HepG2 (cell line): ENCODE measurements around the gene CADM3. TPM values are rescaled to one million over a fixed set of nuclear protein-coding genes. Genes with fewer than 3 reads are reported as not detected.

Experiments
- ATAC-seq: fragments of 200-7000 bp; cut with Tn5 transposase; 3 replicates; pipeline ENCODE4 v1.9.1; 2020; ENCODE audit warnings: mild to moderate bottlenecking, moderate library complexity
- BruUV-seq: library from RNA; stranded (reverse); fragments of 400-500 nt; replicated peaks from 2 replicates; lab custom pipeline; 2021; lab: Mats Ljungman, UMichigan
- CTCF ChIA-PET: fragments of 300-600 bp; formaldehyde crosslinking; extraction: SDS; loops from one replicate; lab custom pipeline; 2021; ENCODE audit warnings: low total read pairs, inconsistent platforms, low intra/inter-chr PET ratio; lab: Yijun Ruan, JAX
- POLR2A ChIA-PET: fragments of 350-600 bp; sonication (Branson Sonifier 250); formaldehyde crosslinking; loops from one replicate; lab custom pipeline; 2020; ENCODE audit warnings: antibody characterized with exemption, inconsistent platforms; lab: Yijun Ruan, JAX
- DNase-seq: peaks from one replicate; pipeline ENCODE4 v3.0.0-alpha.2; 2015; ENCODE audit warnings: low spot score
- FAIRE-seq: peaks from 3 replicates; lab custom pipeline; 2011; peaks lifted over from hg19 to GRCh38; lab: Jason Lieb, UNC
- H2AFZ ChIP-seq: one replicate; pipeline ENCODE4 v1.6.1; 2011; ENCODE audit warnings: low read length, inconsistent platforms
- H3K27ac ChIP-seq: fragments of 300-600 bp; 3 replicates; pipeline ENCODE4 v1.8.0; 2011; ENCODE audit warnings: mixed run types, mild to moderate bottlenecking, mixed read lengths, low read length, inconsistent platforms; ENCODE audit not compliant: insufficient read depth; ENCODE audit errors: extremely low read length
- H3K27me3 ChIP-seq, 2 experiments: fragments of 200-600 bp in 1 of 2; 2 replicates in 1 of 2; 3 replicates in 1 of 2; pipeline versions ENCODE4 v1.6.0 to v1.8.0; 2011; ENCODE audit warnings: low read length in 2 of 2, mild to moderate bottlenecking in 2 of 2, moderate library complexity in 2 of 2, inconsistent platforms in 1 of 2; ENCODE audit not compliant: insufficient read depth in 2 of 2, control insufficient read depth in 1 of 2
- H3K36me3 ChIP-seq, 2 experiments: fragments of 200-600 bp in 1 of 2; replicated peaks in 1 of 2; 2 replicates in 1 of 2; 3 replicates in 1 of 2; pipeline versions ENCODE4 v1.5.1 to v1.8.0; 2011; ENCODE audit warnings: low read length in 2 of 2, inconsistent platforms in 1 of 2; ENCODE audit not compliant: insufficient read depth in 2 of 2, control insufficient read depth in 1 of 2
- H3K4me1 ChIP-seq: 2 replicates; pipeline ENCODE4 v1.5.1; 2012; ENCODE audit warnings: low read length, inconsistent platforms; ENCODE audit not compliant: insufficient read depth
- H3K4me2 ChIP-seq: 2 replicates; pipeline ENCODE4 v1.6.0; 2011; ENCODE audit warnings: low read depth, low read length, inconsistent platforms
- H3K4me3 ChIP-seq, 3 experiments: fragments of 200-600 bp in 1 of 3; sonication (generic), shearing (Covaris generic) in 1 of 3; replicated peaks in 1 of 3; 2 replicates each; pipeline ENCODE4 v1.5.1; 2011 to 2016; ENCODE audit warnings: low read length in 3 of 3, inconsistent platforms in 2 of 3, low read depth in 2 of 3, mild to moderate bottlenecking in 2 of 3, control low read depth in 1 of 3, mixed read lengths in 1 of 3; ENCODE audit not compliant: insufficient read depth in 1 of 3
- H3K79me2 ChIP-seq: one replicate; pipeline ENCODE4 v1.6.1; 2011; ENCODE audit warnings: low read length, inconsistent platforms; ENCODE audit not compliant: insufficient read depth
- H3K9ac ChIP-seq: 2 replicates; pipeline ENCODE4 v1.6.0; 2011; ENCODE audit warnings: mild to moderate bottlenecking, low read depth, low read length, inconsistent platforms; ENCODE audit not compliant: insufficient read depth
- H3K9me3 ChIP-seq: 2 replicates; pipeline ENCODE4 v1.5.1; 2012; ENCODE audit warnings: mild to moderate bottlenecking, low read length
- H4K20me1 ChIP-seq: 2 replicates; pipeline ENCODE4 v1.6.0; 2011; ENCODE audit warnings: inconsistent platforms, mild to moderate bottlenecking, low read length, moderate library complexity; ENCODE audit not compliant: insufficient read depth
- HOXA5 ChIP-seq: sonication (generic); formaldehyde crosslinking; IDR thresholded peaks from 2 replicates; pipeline ENCODE4 v1.4.0; 2020; ENCODE audit warnings: missing genetic modification reagents
- KAT2B ChIP-seq: fragments of 150-350 bp; IDR thresholded peaks from 2 replicates; pipeline ENCODE4 v1.6.1; 2014; ENCODE audit warnings: low read depth, low read length, borderline replicate concordance
- PLSCR1 ChIP-seq: sonication (generic); formaldehyde crosslinking; IDR thresholded peaks from 2 replicates; pipeline ENCODE4 v1.5.0; 2020; ENCODE audit warnings: missing genetic modification reagents, mild to moderate bottlenecking, borderline replicate concordance
- POLR2A ChIP-seq, 2 experiments: IDR thresholded peaks; 2 replicates each; pipeline ENCODE4 v1.6.1; 2011; ENCODE audit warnings: low read depth in 2 of 2, low read length in 2 of 2, mild to moderate bottlenecking in 1 of 2, moderate library complexity in 1 of 2; ENCODE audit not compliant: insufficient read depth in 1 of 2
- SIX1 ChIP-seq: sonication (generic); formaldehyde crosslinking; IDR thresholded peaks from 2 replicates; pipeline ENCODE4 v1.4.0; 2020; ENCODE audit warnings: missing genetic modification reagents, borderline replicate concordance
- SKI ChIP-seq: fragments of 450-650 bp; IDR thresholded peaks from one replicate; pipeline ENCODE4 v1.6.1; 2018; ENCODE audit warnings: mild to moderate bottlenecking; ENCODE audit not compliant: partially characterized antibody
- SOX5 ChIP-seq: IDR thresholded peaks from 2 replicates; pipeline ENCODE4 v1.6.1; 2016; ENCODE audit warnings: borderline replicate concordance
- ZBTB44 ChIP-seq: sonication (generic); formaldehyde crosslinking; IDR thresholded peaks from 2 replicates; pipeline ENCODE4 v1.4.0; 2020; ENCODE audit warnings: missing genetic modification reagents
- ZFP62 ChIP-seq: sonication (generic); formaldehyde crosslinking; IDR thresholded peaks from 2 replicates; pipeline ENCODE4 v1.4.0; 2020; ENCODE audit warnings: missing genetic modification reagents
- ZNF18 ChIP-seq: sonication (generic); formaldehyde crosslinking; IDR thresholded peaks from 2 replicates; pipeline ENCODE4 v1.8.0; 2022; ENCODE audit warnings: mild to moderate bottlenecking, missing genetic modification reagents; ENCODE audit not compliant: insufficient replicate concordance
- ZNF234 ChIP-seq: sonication (generic); formaldehyde crosslinking; conservative IDR thresholded peaks from 2 replicates; pipeline ENCODE4 v1.5.1; 2020; ENCODE audit warnings: mild to moderate bottlenecking, missing genetic modification reagents
- ZNF484 ChIP-seq: sonication (generic); formaldehyde crosslinking; IDR thresholded peaks from 2 replicates; pipeline ENCODE4 v1.5.1; 2020; ENCODE audit warnings: mild to moderate bottlenecking, low read depth, missing genetic modification reagents, borderline replicate concordance
- ZNF672 ChIP-seq: sonication (generic); formaldehyde crosslinking; IDR thresholded peaks from 2 replicates; pipeline ENCODE4 v1.8.1; 2022; ENCODE audit warnings: missing genetic modification reagents
- ZNF724P ChIP-seq: sonication (generic); formaldehyde crosslinking; IDR thresholded peaks from 2 replicates; pipeline ENCODE4 v1.8.0; 2022; ENCODE audit warnings: missing genetic modification reagents, borderline replicate concordance
- ZNF740 ChIP-seq: sonication (generic); formaldehyde crosslinking; IDR thresholded peaks from 2 replicates; pipeline ENCODE4 v1.4.0; 2020; ENCODE audit warnings: missing genetic modification reagents
- ZSCAN31 ChIP-seq: sonication (generic); formaldehyde crosslinking; IDR thresholded peaks from 2 replicates; pipeline ENCODE4 v1.5.0; 2020; ENCODE audit warnings: low read depth, mild to moderate bottlenecking, missing genetic modification reagents
- WGBS: methylation state at CpG from one replicate; pipeline ENCODE4 v1.1.6; 2017; ENCODE audit warnings: low lambda C conversion rate; 5-methylcytosine and 5-hydroxymethylcytosine counted together
- in situ Hi-C: cut with HindIII; loops from 2 replicates; pipeline ENCODE4 v1.10.0; 2017; ENCODE audit warnings: low pct_unique_long_range_greater_than_20kb; ENCODE audit not compliant: extremely low pct_ligation_motif_present
- intact Hi-C: fragments of 100-400 bp; cut with micrococcal nuclease; formaldehyde crosslinking; loops from one replicate; pipeline ENCODE4 v1.10.0; 2022; ENCODE audit not compliant: unreplicated experiment
- polyA plus RNA-seq, 8 experiments: library from polyadenylated mRNA; depleted of rRNA in 3 of 8; stranded (reverse) in 7 of 8; unstranded in 1 of 8; fragments of >200 nt; fragmentation: Illumina TruSeq in 4 of 8; extraction: Trizol in 4 of 8; gene quantifications; 2 replicates each; pipeline versions ENCODE4 v1.2.1 to v1.2.3, GENCODE V29; 2011 to 2016; ENCODE audit warnings: low read depth in 4 of 8, missing spikeins in 1 of 8, mixed read lengths in 1 of 8; ENCODE audit not compliant: insufficient read depth in 1 of 8
- total RNA-seq, 5 experiments: library from RNA; depleted of rRNA; stranded (reverse); fragments of >200 nt; fragmentation: Illumina TruSeq; extraction: Trizol; gene quantifications; 2 replicates each; pipeline ENCODE4 v1.2.3, GENCODE V29; 2016; ENCODE audit warnings: low read depth in 1 of 5

Gene CADM3
- total and polyA plus RNA-seq, 2 of the 13 experiments (the other 11 are each of a cell fraction or from before 2014, with no cell fraction given): not detected

GRCh38 chr1:159205225-159205624, 33.8 kb downstream of the CADM3 start:
- Histone ChIP-seq H3K27me3 (no peaks in the 10 kb centered on the region; a peak in 1 of 5 replicates), H3K9ac (no peak overlapping the region), H3K36me3 (no peaks in the 10 kb centered on the region), H3K9me3 (no peaks in the 10 kb centered on the region), H4K20me1 (no peaks in the 10 kb centered on the region), H3K4me3 (no peak overlapping the region), H3K79me2 (no peaks in the 10 kb centered on the region), H3K27ac (no peak overlapping the region), H3K4me2 (no peak overlapping the region), H2AFZ (no peak overlapping the region), H3K4me1 (no peaks in the 10 kb centered on the region)
- ChIA-PET CTCF (no interaction called here), POLR2A (no interaction called here)
- intact Hi-C loops (no loop called here), in situ Hi-C loops (no loop called here)
- WGBS: 21% methylated on average over 6 of the region's 6 CpGs
- TF ChIP-seq SIX1 (CRISPR knock-in tag) (no peak), ZNF484 (no peak)
- DNase-seq: no peak
- FAIRE-seq: no peak
- no peak; the same call in 2 of the 3 replicates for ATAC-seq
- no TSS peak for BruUV-seq

- H4K20me1 ChIP-seq: no peaks in the 10 kb centered on the region
- no peak overlapping the region for H3K4me2 ChIP-seq
- ATAC-seq: no peak
- H3K4me3 ChIP-seq: no peak overlapping the region
- H3K27ac ChIP-seq: no peak overlapping the region
- no peak overlapping the region for H2AFZ ChIP-seq
- no peak for FAIRE-seq
- no peaks in the 10 kb centered on the region for H3K36me3 ChIP-seq
- BruUV-seq: no TSS peak
- ChIA-PET CTCF (no interaction called here), POLR2A (no interaction called here)
- no peaks in the 10 kb centered on the region for H3K79me2 ChIP-seq
- DNase-seq: no peak
- H3K9me3 ChIP-seq: no peaks in the 10 kb centered on the region
- no peaks in the 10 kb centered on the region; a peak in 1 of 5 replicates for H3K27me3 ChIP-seq
- 0% methylated on average over 4 of the region's 4 CpGs for WGBS
- in situ Hi-C loops (no loop called here), intact Hi-C loops (no loop called here)
- no peak overlapping the region for H3K9ac ChIP-seq
- no peaks in the 10 kb centered on the region for H3K4me1 ChIP-seq
- TF ChIP-seq KAT2B (no peak), SKI (no peak), ZBTB44 (CRISPR knock-in tag) (no peak), SOX5 (CRISPR knock-in tag) (no peak), HOXA5 (no peak), ZSCAN31 (CRISPR knock-in tag) (no peak), POLR2A (IDR thresholded peaks at IDR 0.05; ENCODE audit: insufficient read depth in 1 of 2, low read depth in 2 of 2, low read length in 2 of 2) (no peak), ZFP62 (CRISPR knock-in tag) (no peak), PLSCR1 (CRISPR knock-in tag) (no peak), ZNF740 (CRISPR knock-in tag) (no peak), ZNF18 (CRISPR knock-in tag) (no peak), ZNF234 (no peak), ZNF672 (no peak), ZNF724P (CRISPR knock-in tag) (no peak)
Observed at GRCh38 chr1:159206110-159206509, 34.7 kb downstream of the CADM3 start.
